ENCODE results near the gene ST3GAL6.

ST3GAL6 gene

GRCh38 chr3:98787181-98787580 is 24.0 kb downstream of the ST3GAL6 start:
- H3F3A ChIP-seq (ENCODE audit: insufficient read depth, low read length): no peaks in the 10 kb centered on the region
- no peak overlapping the region for H3K9ac ChIP-seq (ENCODE audit: low read length)
- H3K9me2 ChIP-seq (ENCODE audit: low read depth, low read length): no peaks in the 10 kb centered on the region
- no peaks in the 10 kb centered on the region for H3K36me3 ChIP-seq (ENCODE audit: insufficient read depth, low read length)
- H3K4me3 ChIP-seq (ENCODE audit: low read depth, low read length, poor library complexity, severe bottlenecking): no peak overlapping the region
- H3K4me1 ChIP-seq (ENCODE audit: insufficient read depth, low read length, severe bottlenecking): no peaks in the 10 kb centered on the region
- H3K4me2 ChIP-seq (ENCODE audit: low read length): no peak overlapping the region
- H3K27ac ChIP-seq (ENCODE audit: low read depth, low read length, poor library complexity, severe bottlenecking): no peak overlapping the region
- H4K20me1 ChIP-seq (ENCODE audit: insufficient read depth, low read length): no peaks in the 10 kb centered on the region
- no peaks in the 10 kb centered on the region for H3K79me2 ChIP-seq (ENCODE audit: insufficient read depth, low read length)
- TF ChIP-seq CTCF (IDR thresholded peaks at IDR 0.05; ENCODE audit: low read length) (no peak), EZH2 (IDR thresholded peaks at IDR 0.05; ENCODE audit: borderline replicate concordance, low read length) (no peak)
- H3K27me3 ChIP-seq (ENCODE audit: insufficient read depth, low read length): no peaks in the 10 kb centered on the region
- H3K9me3 ChIP-seq (ENCODE audit: low read length): no peaks in the 10 kb centered on the region
- H2AFZ ChIP-seq (ENCODE audit: low read length): no peak overlapping the region

- H2AFZ ChIP-seq (ENCODE audit: low read length): no peak overlapping the region
- no peaks in the 10 kb centered on the region for H3K9me2 ChIP-seq (ENCODE audit: low read depth, low read length)
- H3K27me3 ChIP-seq (ENCODE audit: insufficient read depth, low read length): no peaks in the 10 kb centered on the region
- no peaks in the 10 kb centered on the region for H3K9me3 ChIP-seq (ENCODE audit: low read length)
- H3K4me2 ChIP-seq (ENCODE audit: low read length): no peak overlapping the region
- H3K27ac ChIP-seq (ENCODE audit: low read depth, low read length, poor library complexity, severe bottlenecking): no peak overlapping the region
- H3K4me3 ChIP-seq (ENCODE audit: low read depth, low read length, poor library complexity, severe bottlenecking): no peak overlapping the region
- H3K4me1 ChIP-seq (ENCODE audit: insufficient read depth, low read length, severe bottlenecking): no peaks in the 10 kb centered on the region
- no peaks in the 10 kb centered on the region for H4K20me1 ChIP-seq (ENCODE audit: insufficient read depth, low read length)
- no peaks in the 10 kb centered on the region for H3K36me3 ChIP-seq (ENCODE audit: insufficient read depth, low read length)
- no peak overlapping the region for H3K9ac ChIP-seq (ENCODE audit: low read length)
- no peaks in the 10 kb centered on the region for H3F3A ChIP-seq (ENCODE audit: insufficient read depth, low read length)
- TF ChIP-seq CTCF (IDR thresholded peaks at IDR 0.05; ENCODE audit: low read length) (no peak), EZH2 (IDR thresholded peaks at IDR 0.05; ENCODE audit: borderline replicate concordance, low read length) (no peak)
- no peaks in the 10 kb centered on the region for H3K79me2 ChIP-seq (ENCODE audit: insufficient read depth, low read length)
Observed at GRCh38 chr3:98788651-98789050, 25.5 kb downstream of the ST3GAL6 start.

DNA sequence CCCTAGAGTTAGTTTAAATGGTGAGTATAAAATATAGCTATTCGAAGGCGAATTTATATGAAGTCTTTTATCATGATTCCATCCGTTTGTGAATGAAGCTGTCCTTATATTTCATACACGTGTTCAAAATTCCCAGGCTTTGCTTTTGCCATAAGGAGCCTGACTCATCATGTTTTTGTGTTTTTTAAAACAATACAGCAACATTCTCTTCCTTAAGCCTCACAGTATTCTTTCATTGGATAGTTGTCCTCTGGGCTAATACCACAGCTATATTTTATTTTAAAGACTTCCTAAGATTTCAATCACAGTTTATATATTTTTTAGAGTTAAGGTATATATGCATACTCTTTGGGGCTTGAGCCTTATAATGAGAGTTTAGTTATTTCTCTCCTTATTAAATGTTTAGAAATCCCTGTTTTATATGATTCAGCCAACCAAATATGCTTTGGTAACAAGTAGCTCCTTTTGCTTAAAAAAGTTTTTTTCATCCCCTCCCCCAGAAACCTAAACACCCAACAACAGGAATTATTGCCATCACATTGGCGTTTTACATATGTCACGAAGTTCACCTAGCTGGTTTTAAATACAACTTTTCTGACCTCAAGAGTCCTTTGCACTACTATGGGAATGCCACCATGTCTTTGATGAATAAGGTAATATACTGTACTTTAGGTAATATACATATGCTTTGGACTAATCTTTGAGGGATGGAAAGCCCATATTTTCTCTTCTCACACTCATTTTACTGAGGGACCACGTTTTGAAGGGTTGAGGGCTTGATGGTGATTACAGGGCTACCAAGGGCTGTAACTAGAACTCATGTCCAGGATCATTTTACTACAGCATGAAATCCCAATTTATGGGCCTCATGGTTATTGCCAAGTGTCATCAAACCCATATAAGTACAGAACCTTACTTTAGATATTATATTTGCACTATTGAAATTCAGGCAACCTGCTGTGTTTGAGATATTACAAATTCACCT is 28.5 kb downstream of the ST3GAL6 start:
- no peak overlapping the region for H3K4me3 ChIP-seq (ENCODE audit: low read depth, low read length, poor library complexity, severe bottlenecking)
- no peak overlapping the region for H3K4me2 ChIP-seq (ENCODE audit: low read length)
- no peaks in the 10 kb centered on the region for H3K79me2 ChIP-seq (ENCODE audit: insufficient read depth, low read length)
- H3K27me3 ChIP-seq (ENCODE audit: insufficient read depth, low read length): no peaks in the 10 kb centered on the region
- TF ChIP-seq CTCF (IDR thresholded peaks at IDR 0.05; ENCODE audit: low read length) (no peak), EZH2 (IDR thresholded peaks at IDR 0.05; ENCODE audit: borderline replicate concordance, low read length) (no peak)
- no peaks in the 10 kb centered on the region for H3K36me3 ChIP-seq (ENCODE audit: insufficient read depth, low read length)
- no peaks in the 10 kb centered on the region for H3K4me1 ChIP-seq (ENCODE audit: insufficient read depth, low read length, severe bottlenecking)
- H3K9ac ChIP-seq (ENCODE audit: low read length): no peak overlapping the region
- H3K9me3 ChIP-seq (ENCODE audit: low read length): no peaks in the 10 kb centered on the region
- H3F3A ChIP-seq (ENCODE audit: insufficient read depth, low read length): no peaks in the 10 kb centered on the region
- H4K20me1 ChIP-seq (ENCODE audit: insufficient read depth, low read length): no peaks in the 10 kb centered on the region
- no peaks in the 10 kb centered on the region for H3K9me2 ChIP-seq (ENCODE audit: low read depth, low read length)
- H2AFZ ChIP-seq (ENCODE audit: low read length): no peak overlapping the region
- no peak overlapping the region for H3K27ac ChIP-seq (ENCODE audit: low read depth, low read length, poor library complexity, severe bottlenecking)
